ENCODE results near the gene NTNG1.

DNA sequence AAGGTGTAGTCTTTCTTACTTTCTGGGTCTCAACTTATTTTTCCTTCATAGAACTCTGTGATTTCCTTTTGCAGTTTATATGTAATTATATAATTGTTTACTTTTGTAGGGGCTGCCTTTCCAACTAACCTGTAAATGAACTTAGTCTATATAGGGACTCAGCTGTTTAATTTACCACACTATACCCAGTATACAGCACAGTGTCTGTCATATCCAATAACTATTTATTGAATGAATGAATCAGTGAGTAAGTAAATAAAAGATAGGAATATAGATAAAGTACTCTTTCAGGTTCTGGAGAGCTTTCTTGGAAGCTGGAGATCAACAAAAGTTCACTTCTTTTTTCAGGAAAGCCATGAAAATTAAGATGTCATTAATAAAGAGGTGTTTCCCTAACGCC, 174.8 kb downstream of the NTNG1 start:
- TF ChIP-seq GABPA (IDR thresholded peaks at IDR 0.05; ENCODE audit: low read depth) (no peak), POLR2AphosphoS5 (IDR thresholded peaks at IDR 0.05; ENCODE audit: low read depth) (no peak)
- TF ChIP-seq, protein P1, sequence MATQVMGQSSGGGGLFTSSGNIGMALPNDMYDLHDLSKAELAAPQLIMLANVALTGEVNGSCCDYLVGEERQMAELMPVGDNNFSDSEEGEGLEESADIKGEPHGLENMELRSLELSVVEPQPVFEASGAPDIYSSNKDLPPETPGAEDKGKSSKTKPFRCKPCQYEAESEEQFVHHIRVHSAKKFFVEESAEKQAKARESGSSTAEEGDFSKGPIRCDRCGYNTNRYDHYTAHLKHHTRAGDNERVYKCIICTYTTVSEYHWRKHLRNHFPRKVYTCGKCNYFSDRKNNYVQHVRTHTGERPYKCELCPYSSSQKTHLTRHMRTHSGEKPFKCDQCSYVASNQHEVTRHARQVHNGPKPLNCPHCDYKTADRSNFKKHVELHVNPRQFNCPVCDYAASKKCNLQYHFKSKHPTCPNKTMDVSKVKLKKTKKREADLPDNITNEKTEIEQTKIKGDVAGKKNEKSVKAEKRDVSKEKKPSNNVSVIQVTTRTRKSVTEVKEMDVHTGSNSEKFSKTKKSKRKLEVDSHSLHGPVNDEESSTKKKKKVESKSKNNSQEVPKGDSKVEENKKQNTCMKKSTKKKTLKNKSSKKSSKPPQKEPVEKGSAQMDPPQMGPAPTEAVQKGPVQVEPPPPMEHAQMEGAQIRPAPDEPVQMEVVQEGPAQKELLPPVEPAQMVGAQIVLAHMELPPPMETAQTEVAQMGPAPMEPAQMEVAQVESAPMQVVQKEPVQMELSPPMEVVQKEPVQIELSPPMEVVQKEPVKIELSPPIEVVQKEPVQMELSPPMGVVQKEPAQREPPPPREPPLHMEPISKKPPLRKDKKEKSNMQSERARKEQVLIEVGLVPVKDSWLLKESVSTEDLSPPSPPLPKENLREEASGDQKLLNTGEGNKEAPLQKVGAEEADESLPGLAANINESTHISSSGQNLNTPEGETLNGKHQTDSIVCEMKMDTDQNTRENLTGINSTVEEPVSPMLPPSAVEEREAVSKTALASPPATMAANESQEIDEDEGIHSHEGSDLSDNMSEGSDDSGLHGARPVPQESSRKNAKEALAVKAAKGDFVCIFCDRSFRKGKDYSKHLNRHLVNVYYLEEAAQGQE (IDR thresholded peaks at IDR 0.05; ENCODE audit: insufficient replicate concordance, low read depth) = no peak
- TF ChIP-seq, protein P2, sequence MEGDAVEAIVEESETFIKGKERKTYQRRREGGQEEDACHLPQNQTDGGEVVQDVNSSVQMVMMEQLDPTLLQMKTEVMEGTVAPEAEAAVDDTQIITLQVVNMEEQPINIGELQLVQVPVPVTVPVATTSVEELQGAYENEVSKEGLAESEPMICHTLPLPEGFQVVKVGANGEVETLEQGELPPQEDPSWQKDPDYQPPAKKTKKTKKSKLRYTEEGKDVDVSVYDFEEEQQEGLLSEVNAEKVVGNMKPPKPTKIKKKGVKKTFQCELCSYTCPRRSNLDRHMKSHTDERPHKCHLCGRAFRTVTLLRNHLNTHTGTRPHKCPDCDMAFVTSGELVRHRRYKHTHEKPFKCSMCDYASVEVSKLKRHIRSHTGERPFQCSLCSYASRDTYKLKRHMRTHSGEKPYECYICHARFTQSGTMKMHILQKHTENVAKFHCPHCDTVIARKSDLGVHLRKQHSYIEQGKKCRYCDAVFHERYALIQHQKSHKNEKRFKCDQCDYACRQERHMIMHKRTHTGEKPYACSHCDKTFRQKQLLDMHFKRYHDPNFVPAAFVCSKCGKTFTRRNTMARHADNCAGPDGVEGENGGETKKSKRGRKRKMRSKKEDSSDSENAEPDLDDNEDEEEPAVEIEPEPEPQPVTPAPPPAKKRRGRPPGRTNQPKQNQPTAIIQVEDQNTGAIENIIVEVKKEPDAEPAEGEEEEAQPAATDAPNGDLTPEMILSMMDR (IDR thresholded peaks at IDR 0.05; ENCODE audit: insufficient read depth, low read length) = no peak
